Stimulated activated CD4-positive, alpha-beta T cell treated with anti-CD3 and anti-CD28 coated beads, Interleukin-12 subunit alpha, Interleukin-12 subunit beta, amount 100 ng/mL, for 48 hours (primary cell): ENCODE data around the gene HTR4.
"Not testable (repeated sequence)": the region's sequence is repeated elsewhere in the genome, so short reads cannot be mapped to it uniquely, and the experiment has no call there.

ENCODE experiments used
- DNase-seq, 3 donors: peaks; one replicate each; pipeline ENCODE4 v3.0.0-alpha.2; 2020; ENCODE audit warnings: low read depth in 2 of 3, low spot score in 1 of 3

HTR4 gene

GRCh38 chr5:148482196-148482595 lies 172.1 kb downstream of the HTR4 start:
- no peak for DNase-seq

GRCh38 chr5:148477429-148477828 lies 176.9 kb downstream of the HTR4 start:
- DNase-seq, result no peak

GRCh38 chr5:148476302-148476701 lies 178.0 kb downstream of the HTR4 start:
- DNase-seq, result no peak

- DNase-seq, result no peak
These were observed 180.3 kb downstream of the HTR4 start for GRCh38 chr5:148474025-148474511.

DNA sequence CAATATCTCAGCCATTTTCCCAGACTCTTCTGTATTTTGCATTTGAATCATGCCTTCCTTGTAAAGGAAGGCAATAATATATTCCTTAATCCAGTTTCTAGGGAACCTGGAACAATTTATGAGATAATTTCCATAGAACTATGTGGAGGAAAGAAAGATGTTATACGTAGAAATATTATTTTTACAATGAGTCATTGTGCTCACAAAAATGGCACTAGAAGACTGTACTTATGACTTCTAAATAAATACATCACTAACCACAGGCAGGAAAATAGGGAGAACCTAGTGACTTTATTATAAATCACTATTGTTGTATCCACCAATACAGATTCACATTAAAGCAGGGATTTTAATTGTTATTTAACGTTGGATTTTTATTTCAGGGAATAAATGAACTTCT lies 182.9 kb downstream of the HTR4 start:
- DNase-seq, result no peak

DNA sequence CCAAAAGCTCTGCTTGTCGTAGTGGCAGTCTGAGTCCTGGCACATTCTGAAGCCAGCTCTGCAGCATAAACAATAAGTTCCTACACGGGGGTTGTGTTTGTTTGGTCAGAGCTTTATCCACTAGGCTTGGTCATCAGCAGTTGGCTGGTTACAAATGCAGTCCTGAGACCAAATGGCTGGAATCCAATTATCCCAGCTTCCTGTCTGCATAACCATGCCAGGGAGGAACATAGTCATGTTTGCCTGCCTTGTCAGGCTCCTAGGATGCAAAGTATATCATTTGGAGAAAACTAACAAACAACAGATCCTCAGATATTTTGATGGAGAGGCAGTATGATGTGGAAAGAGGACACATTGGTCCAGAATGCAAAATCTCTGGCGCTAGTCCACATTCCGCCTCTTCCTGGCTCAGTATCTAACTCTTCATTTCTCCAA lies 184.8 kb downstream of the HTR4 start:
- DNase-seq, result no peak

DNA sequence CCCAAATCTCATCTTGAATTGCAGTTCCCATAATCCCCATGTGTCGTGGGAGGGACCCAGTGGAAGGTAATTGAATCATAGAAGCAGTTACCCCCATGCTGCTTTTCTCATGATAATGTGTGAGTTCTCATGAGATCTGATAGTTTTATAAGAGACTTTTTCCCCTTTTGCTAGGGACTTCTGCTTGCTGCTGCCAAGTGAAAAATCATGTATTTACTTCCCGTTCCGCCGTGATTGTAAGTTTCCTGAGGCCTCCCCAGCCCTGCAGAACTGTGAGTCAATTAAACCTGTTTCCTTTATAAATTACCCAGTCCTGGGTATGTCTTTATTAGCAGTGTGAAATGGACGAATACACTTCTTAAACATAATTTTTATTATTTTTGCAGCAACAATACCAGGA lies 185.6 kb downstream of the HTR4 start:
- not testable (repeated sequence) for DNase-seq

DNA sequence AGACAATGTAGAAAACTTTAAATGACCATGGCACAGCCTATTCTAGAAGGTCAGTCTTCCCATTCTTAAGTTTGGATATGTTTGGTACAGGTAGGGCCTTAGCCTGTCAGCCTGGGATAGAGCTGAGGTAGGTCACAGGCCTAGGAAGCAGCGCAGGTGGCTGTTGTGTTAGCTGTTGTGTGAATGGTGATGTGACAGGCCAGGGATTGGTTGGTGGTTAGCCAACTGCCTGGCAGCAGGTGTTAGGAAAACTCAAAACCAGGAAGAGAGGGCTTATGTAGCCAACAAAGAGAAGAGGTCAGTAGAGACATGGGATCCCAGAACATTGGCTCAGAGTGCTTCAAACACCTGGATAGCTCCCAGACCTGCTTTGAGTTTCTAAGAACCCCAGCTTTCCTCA lies 186.4 kb downstream of the HTR4 start:
- no peak for DNase-seq

- DNase-seq, result no peak
These were observed 188.1 kb downstream of the HTR4 start for GRCh38 chr5:148466236-148466580.

DNA sequence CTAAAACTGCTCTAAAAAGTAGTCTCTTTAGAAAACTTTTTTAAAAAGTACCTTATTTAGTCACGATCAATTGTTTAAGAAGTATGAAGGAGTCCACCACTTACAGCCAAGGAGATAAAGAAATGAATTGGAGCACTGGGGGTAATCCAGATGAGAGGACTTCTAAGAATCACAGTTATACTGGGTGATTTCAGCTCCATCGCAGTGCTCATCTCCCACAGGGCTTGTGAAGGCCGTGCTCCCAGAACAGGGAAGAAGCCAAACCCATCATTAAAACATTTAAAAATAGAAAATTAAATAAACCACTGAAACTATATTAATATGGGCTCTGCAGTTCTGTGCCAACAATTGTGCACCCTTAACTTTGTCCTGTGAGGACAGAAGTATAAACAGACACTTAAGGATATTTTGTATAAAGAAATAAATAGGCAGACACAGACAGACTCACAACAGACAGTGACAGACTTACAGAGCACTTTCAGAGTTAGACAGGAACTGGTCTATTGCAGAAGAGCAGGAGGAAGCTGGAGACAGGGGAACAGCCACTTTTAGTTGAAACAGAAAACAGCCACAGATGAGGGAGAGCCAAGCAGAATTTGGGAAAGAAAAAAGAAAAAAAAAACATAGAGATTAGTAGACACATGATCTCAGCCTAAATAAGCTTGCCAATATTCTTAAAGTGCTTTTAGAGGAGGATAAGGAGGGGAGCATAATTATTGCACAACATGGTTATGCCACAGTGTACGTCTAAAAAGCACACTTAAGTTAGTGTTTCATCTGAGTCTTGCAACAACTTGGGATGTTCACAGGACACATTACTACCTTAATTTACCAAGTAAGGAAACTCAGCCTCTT lies 188.7 kb downstream of the HTR4 start:
- no peak for DNase-seq

- no peak for DNase-seq
These were observed 194.7 kb downstream of the HTR4 start for GRCh38 chr5:148459669-148460068.

DNA sequence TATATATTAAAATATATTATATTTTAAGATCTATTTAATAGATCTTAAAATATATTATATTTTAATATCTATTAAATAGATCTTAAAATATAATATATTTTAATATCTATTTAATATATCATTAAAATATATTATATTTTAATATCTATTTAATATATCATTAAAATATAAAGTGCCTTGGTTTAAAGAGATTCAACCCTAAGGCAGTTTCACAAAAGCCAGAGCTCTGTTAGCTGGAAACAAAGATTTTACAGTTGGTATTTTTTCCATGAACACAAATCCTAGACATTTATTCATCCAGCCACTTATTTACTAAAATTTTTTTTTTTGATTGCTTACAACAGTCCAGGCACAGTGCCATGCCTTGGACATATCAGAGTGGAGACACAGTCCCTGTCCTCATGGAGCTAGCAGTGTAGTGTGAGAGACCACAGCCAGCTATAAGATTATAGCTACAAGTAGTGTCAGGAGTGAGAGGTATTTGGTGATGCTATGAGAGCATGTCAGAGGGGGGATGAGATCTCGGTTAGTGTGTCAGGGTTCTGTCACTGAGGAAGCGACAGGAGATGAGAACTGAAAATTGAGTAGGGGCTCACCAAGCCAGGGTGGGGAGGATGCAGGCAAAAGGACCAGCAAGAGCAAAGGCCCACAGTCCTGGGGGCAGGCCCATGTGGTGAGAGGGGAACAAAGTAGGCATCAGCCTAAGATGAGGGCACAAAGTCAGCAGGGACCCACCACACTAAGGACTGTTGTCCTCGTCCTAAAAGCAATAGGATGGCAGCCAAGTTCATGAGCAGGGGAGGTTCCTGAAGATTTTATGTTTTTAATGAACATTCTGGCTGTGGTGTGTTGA lies 196.1 kb downstream of the HTR4 start:
- no peak for DNase-seq

- DNase-seq, result no peak
These were observed 197.1 kb downstream of the HTR4 start for GRCh38 chr5:148457183-148457620.

DNA sequence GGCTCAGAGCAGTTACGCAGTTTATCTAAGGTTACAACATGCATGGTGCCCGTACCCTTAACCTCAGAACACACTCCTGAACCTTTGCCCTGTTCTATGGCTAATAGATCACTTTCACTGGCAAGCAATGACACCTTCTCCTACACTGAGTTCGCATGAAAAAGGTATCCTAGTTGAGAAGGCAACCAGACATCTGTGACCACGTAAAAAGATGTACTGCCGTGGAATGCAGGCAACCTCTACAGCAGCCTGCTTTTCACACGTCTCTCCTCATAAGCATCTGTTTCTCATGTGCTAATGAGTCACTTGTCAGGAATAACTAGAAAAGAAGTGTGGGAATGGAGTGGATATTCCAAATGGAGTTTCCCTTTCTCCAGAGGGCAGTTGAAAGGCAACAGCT lies 199.1 kb downstream of the HTR4 start:
- no peak for DNase-seq

DNA sequence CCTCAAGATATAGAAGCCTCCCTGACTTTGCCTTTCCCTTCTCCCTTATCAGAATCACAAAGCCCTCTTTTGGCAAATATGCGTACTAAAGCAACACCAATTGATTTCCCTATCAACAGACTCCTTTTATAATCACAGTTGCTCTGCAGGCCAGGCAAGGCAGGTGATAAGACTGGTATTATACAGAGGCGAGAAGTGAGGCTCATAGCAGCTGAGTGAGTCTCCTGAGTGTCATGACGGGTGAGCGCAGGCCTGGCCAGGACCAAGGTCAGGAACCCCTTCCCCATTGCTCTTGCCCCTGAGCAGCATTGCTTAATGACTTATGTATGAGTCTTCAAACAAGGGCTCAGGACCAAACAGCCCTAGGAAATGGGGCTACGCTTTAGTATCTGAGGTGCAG lies 199.8 kb downstream of the HTR4 start:
- DNase-seq, result no peak

- DNase-seq, result no peak
These were observed 201.7 kb downstream of the HTR4 start for GRCh38 chr5:148452499-148453193.

DNA sequence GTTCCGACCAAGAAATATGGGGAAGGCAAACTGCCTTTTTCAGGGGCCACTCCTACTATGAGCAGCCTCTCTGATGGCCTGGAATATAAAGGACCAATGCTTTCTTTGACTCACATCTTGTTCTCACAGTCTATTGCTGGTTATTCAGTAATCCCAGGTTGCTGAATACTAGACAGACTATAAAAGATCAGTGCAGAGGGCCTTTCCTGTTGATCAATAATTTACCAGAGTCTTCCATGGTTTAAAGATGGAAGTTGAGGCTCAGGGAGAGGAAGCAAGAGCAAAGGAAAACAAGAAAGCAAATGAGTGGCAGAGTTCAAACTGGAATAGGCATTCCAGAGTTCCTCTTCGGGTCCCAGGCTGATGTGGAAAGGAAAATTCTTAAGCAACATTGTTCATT lies 207.7 kb downstream of the HTR4 start:
- DNase-seq, result no peak

DNA sequence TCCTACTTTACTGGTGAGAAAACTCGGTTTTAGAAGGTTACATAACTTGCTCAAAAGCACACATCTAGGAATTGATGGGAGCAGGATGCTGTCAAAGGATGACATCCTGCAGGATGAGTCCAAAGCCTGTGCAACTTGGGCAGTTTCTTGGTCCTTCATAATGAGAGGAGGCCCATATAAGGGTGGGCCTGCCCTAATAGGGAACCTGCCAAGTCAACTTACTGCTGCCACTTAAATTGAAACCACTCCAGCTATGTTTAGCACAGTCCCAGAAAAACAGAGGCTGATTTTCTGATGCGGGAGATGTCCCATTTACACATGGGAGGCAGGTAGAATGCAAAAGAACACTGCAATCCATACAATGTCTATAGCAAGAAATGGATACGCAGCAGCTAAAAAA lies 208.7 kb downstream of the HTR4 start:
- DNase-seq, result no peak

GRCh38 chr5:148443998-148444397 lies 210.3 kb downstream of the HTR4 start:
- DNase-seq, result peak in 2 of 3 donors; percentile 12 to 65

DNA sequence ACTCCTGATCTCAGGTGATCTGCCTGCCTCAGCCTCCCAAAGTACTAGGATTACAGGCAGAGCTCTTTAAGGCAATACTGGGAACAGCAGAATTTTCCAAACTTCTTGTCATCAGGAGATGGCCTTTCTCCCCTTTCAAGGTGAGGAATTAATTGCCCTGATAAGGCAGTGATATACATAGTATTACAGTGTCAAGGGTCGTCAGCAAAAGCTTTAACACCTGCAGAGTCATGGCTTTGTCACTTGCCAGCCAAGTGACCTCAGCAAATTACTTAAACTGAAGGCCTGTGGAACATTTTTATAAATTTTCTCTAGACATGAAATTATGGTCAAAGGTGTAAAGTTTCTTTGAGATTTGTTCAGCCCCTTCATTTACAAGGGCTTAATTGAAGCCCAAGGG lies 211.1 kb downstream of the HTR4 start:
- DNase-seq, result no peak

DNA sequence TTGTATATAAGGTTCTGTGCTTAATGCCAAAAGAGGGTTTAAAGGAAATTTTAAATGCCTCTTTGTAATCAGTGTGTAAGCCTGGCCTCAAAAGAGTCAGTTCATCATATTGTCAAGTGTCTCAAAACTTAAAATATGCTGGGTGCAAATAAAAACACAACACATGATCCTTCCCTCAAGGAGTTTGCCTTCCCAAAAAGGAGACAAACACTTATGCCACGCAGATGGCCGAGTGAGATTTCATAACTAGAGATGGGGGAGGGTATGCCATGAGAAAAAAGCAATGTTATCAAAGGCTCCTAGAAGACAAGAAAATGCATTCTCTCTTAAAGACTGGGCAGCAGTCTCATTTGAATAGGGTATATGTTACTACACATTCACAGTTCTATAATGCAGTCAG lies 215.4 kb downstream of the HTR4 start:
- no peak for DNase-seq

DNA sequence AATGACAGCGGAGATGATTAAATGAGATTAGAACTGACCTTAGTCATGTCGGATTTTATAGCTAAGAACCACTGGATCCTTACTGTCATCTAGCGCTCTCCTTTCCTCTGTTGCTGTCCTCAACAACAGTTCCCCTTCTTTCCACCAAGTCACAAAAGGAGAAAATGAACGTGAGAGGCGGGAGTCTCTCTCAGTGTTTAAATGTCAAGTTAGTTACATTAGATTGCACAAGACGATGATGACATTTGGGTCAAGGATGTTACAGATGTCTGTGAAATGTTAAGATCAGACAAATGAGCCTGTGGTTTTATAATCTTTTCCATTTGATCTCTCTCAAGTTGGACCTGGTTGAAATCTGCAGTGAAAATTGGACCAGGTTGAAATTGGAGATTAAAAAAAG lies 217.1 kb downstream of the HTR4 start:
- DNase-seq, result no peak
